HepG2 (cell line): ENCODE results near the gene RAB40C. TPM values are rescaled to one million over a fixed set of nuclear protein-coding genes. Genes with fewer than 3 reads are reported as not detected.

Experiments
- DNMT3B ChIP-seq: conservative IDR thresholded peaks from 2 replicates; pipeline ENCODE4 v1.6.1; 2016; ENCODE audit warnings: missing biosample characterization, control low read depth
- GATA4 ChIP-seq: sonication (generic); IDR thresholded peaks from 2 replicates; pipeline ENCODE4 v1.6.1; 2016; ENCODE audit warnings: antibody characterized with exemption, low read depth, borderline replicate concordance
- GATAD1 ChIP-seq: IDR thresholded peaks from 2 replicates; pipeline ENCODE4 v1.6.1; 2016; ENCODE audit warnings: missing genetic modification reagents, missing compliant biosample characterization
- GRHL1 ChIP-seq: sonication (generic); formaldehyde crosslinking; conservative IDR thresholded peaks from 2 replicates; pipeline ENCODE4 v1.8.0; 2022; ENCODE audit warnings: missing genetic modification reagents
- HES4 ChIP-seq: sonication (generic); formaldehyde crosslinking; IDR thresholded peaks from 2 replicates; pipeline ENCODE4 v1.9.0; 2021; ENCODE audit warnings: mild to moderate bottlenecking, missing genetic modification reagents, borderline replicate concordance
- MEIS1 ChIP-seq: sonication (generic); formaldehyde crosslinking; IDR thresholded peaks from 2 replicates; pipeline ENCODE4 v1.9.0; 2021; ENCODE audit warnings: mild to moderate bottlenecking, missing genetic modification reagents, moderate library complexity, borderline replicate concordance
- NBN ChIP-seq: fragments of 450-650 bp; conservative IDR thresholded peaks from 2 replicates; pipeline ENCODE4 v1.6.1; 2017
- NCOA2 ChIP-seq: sonication (generic); formaldehyde crosslinking; IDR thresholded peaks from 2 replicates; pipeline ENCODE4 v1.8.0; 2022; ENCODE audit warnings: inconsistent platforms
- NFKB2 ChIP-seq: sonication (generic); formaldehyde crosslinking; IDR thresholded peaks from 2 replicates; pipeline ENCODE4 v1.4.0; 2020; ENCODE audit warnings: missing genetic modification reagents, borderline replicate concordance
- NFRKB ChIP-seq: fragments of 450-650 bp; IDR thresholded peaks from 2 replicates; pipeline ENCODE4 v1.6.1; 2017
- NPAS2 ChIP-seq: sonication (generic); formaldehyde crosslinking; IDR thresholded peaks from 2 replicates; pipeline ENCODE4 v1.8.0; 2022; ENCODE audit warnings: mild to moderate bottlenecking, missing genetic modification reagents, borderline replicate concordance
- SALL2 ChIP-seq: sonication (generic); formaldehyde crosslinking; IDR thresholded peaks from 2 replicates; pipeline ENCODE4 v1.8.1; 2023; ENCODE audit warnings: mild to moderate bottlenecking, missing genetic modification reagents, inconsistent platforms
- SETDB1 ChIP-seq: sonication (generic); formaldehyde crosslinking; IDR thresholded peaks from 2 replicates; pipeline ENCODE4 v1.5.1; 2020; ENCODE audit warnings: missing genetic modification reagents, mild to moderate bottlenecking, borderline replicate concordance
- SIN3B ChIP-seq: fragments of 150-350 bp; IDR thresholded peaks from 2 replicates; pipeline ENCODE4 v1.6.1; 2014; ENCODE audit warnings: low read length
- TBX3 ChIP-seq: fragments of 450-650 bp; IDR thresholded peaks from 2 replicates; pipeline ENCODE4 v1.6.1; 2017; ENCODE audit warnings: antibody characterized with exemption, mild to moderate bottlenecking, inconsistent platforms, borderline replicate concordance
- TSC22D2 ChIP-seq: sonication (generic); formaldehyde crosslinking; IDR thresholded peaks from 2 replicates; pipeline ENCODE4 v1.5.1; 2020; ENCODE audit warnings: missing genetic modification reagents, mild to moderate bottlenecking, borderline replicate concordance
- ZFP62 ChIP-seq: sonication (generic); formaldehyde crosslinking; IDR thresholded peaks from 2 replicates; pipeline ENCODE4 v1.4.0; 2020; ENCODE audit warnings: missing genetic modification reagents
- ZFP90 ChIP-seq: sonication (generic); formaldehyde crosslinking; IDR thresholded peaks from 2 replicates; pipeline ENCODE4 v1.8.0; 2022; ENCODE audit warnings: missing genetic modification reagents, mild to moderate bottlenecking, inconsistent platforms, borderline replicate concordance
- ZFP91 ChIP-seq: sonication (generic); formaldehyde crosslinking; IDR thresholded peaks from 2 replicates; pipeline ENCODE4 v1.9.0; 2022; ENCODE audit warnings: missing genetic modification reagents, mild to moderate bottlenecking, borderline replicate concordance
- ZNF256 ChIP-seq: sonication (generic); formaldehyde crosslinking; conservative IDR thresholded peaks from 2 replicates; pipeline ENCODE4 v1.4.0; 2020; ENCODE audit warnings: missing genetic modification reagents
- ZNF331 ChIP-seq: sonication (generic); formaldehyde crosslinking; IDR thresholded peaks from 2 replicates; pipeline ENCODE4 v1.4.0; 2020; ENCODE audit warnings: missing genetic modification reagents
- ZNF746 ChIP-seq: sonication (generic); formaldehyde crosslinking; IDR thresholded peaks from 2 replicates; pipeline ENCODE4 v1.8.0; 2022; ENCODE audit warnings: mild to moderate bottlenecking, missing genetic modification reagents
- polyA plus RNA-seq, 8 experiments: library from polyadenylated mRNA; depleted of rRNA in 3 of 8; stranded (reverse) in 7 of 8; unstranded in 1 of 8; fragments of >200 nt; fragmentation: Illumina TruSeq in 4 of 8; extraction: Trizol in 4 of 8; gene quantifications; 2 replicates each; pipeline versions ENCODE4 v1.2.1 to v1.2.3, GENCODE V29; 2011 to 2016; ENCODE audit warnings: low read depth in 4 of 8, missing spikeins in 1 of 8, mixed read lengths in 1 of 8; ENCODE audit not compliant: insufficient read depth in 1 of 8
- total RNA-seq, 5 experiments: library from RNA; depleted of rRNA; stranded (reverse); fragments of >200 nt; fragmentation: Illumina TruSeq; extraction: Trizol; gene quantifications; 2 replicates each; pipeline ENCODE4 v1.2.3, GENCODE V29; 2016; ENCODE audit warnings: low read depth in 1 of 5
- TF ChIP-seq, protein P1 (sequence below): sonication (generic); formaldehyde crosslinking; IDR thresholded peaks from 2 replicates; pipeline ENCODE4 v1.4.0; 2020; ENCODE audit warnings: missing genetic modification reagents
- TF ChIP-seq, protein P2 (sequence below): sonication (generic); formaldehyde crosslinking; IDR thresholded peaks from 2 replicates; pipeline ENCODE4 v1.4.0; 2020; ENCODE audit warnings: missing genetic modification reagents, mild to moderate bottlenecking, borderline replicate concordance

RAB40C gene
- total and polyA plus RNA-seq, 2 of the 13 experiments (the other 11 are each of a cell fraction or from before 2014, with no cell fraction given) = 7.7 to 11.5 TPM

DNA sequence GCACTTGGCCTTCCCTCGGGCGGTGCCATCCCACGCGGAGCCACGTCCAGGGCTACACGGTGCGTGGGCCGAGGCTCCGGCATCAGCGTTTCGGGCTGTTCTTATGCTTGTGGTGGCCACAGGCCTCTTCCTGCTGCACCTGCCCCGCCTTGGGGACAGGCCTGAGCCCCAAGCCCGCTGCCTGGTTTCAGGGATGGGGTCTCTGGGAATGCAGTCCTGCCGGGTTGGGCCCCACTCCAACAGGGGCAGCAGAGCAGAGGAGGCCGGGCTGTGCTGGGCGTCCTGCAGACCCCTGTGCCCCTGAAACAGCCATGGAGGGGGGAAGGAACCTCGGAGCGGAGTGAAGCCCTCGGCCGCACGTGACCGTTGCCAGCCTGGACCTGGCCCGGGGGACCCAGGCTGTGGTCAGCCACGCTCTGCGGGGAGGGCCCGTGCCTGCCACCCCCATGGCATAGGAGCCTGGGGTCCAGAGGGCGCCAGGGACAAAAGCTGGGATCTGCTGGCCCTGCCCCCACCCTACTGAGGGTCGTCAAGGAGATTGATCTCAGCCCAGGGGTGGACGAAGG lies 40.5 kb downstream of the RAB40C start (continued):
- TF ChIP-seq TBX3 = no peak
- no peak for TF ChIP-seq GATA4
- no peak for TF ChIP-seq NFRKB
- TF ChIP-seq, protein P1, sequence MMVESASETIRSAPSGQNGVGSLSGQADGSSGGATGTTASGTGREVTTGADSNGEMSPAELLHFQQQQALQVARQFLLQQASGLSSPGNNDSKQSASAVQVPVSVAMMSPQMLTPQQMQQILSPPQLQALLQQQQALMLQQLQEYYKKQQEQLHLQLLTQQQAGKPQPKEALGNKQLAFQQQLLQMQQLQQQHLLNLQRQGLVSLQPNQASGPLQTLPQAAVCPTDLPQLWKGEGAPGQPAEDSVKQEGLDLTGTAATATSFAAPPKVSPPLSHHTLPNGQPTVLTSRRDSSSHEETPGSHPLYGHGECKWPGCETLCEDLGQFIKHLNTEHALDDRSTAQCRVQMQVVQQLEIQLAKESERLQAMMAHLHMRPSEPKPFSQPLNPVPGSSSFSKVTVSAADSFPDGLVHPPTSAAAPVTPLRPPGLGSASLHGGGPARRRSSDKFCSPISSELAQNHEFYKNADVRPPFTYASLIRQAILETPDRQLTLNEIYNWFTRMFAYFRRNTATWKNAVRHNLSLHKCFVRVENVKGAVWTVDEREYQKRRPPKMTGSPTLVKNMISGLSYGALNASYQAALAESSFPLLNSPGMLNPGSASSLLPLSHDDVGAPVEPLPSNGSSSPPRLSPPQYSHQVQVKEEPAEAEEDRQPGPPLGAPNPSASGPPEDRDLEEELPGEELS = 0 out of 2 replicates have a peak, but pooled peaks have one; percentile 25
- peak; percentile 75; the same call in 1 of the 2 replicates for TF ChIP-seq NFKB2 (CRISPR knock-in tag)
- no peak for TF ChIP-seq ZNF746 (CRISPR knock-in tag)
- no peak for TF ChIP-seq DNMT3B (CRISPR knock-in tag)
- no peak for TF ChIP-seq MEIS1 (CRISPR knock-in tag)
- no peak for TF ChIP-seq ZFP62 (CRISPR knock-in tag)
- TF ChIP-seq NBN = no peak
- TF ChIP-seq GATAD1 = no peak
- TF ChIP-seq, protein P2, sequence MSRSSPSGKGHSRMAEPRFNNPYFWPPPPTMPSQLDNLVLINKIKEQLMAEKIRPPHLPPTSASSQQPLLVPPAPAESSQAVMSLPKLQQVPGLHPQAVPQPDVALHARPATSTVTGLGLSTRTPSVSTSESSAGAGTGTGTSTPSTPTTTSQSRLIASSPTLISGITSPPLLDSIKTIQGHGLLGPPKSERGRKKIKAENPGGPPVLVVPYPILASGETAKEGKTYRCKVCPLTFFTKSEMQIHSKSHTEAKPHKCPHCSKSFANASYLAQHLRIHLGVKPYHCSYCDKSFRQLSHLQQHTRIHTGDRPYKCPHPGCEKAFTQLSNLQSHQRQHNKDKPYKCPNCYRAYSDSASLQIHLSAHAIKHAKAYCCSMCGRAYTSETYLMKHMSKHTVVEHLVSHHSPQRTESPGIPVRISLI (CRISPR knock-in tag) = peak; percentile 36; the same call in 1 of the 2 replicates
- no peak; the same call in 1 of the 2 replicates for TF ChIP-seq HES4
- peak; percentile 87 for TF ChIP-seq ZFP90 (CRISPR knock-in tag)
- TF ChIP-seq ZNF331 (CRISPR knock-in tag) = no peak
- TF ChIP-seq ZNF256 = 0 out of 2 replicates have a peak, but pooled peaks have one; percentile 69
- TF ChIP-seq SALL2 (CRISPR knock-in tag) = no peak; the same call in 1 of the 2 replicates
- TF ChIP-seq NPAS2 (CRISPR knock-in tag) = no peak
- no peak for TF ChIP-seq SETDB1 (CRISPR knock-in tag)
- no peak for TF ChIP-seq TSC22D2 (CRISPR knock-in tag)
- no peak for TF ChIP-seq NCOA2
- no peak for TF ChIP-seq SIN3B
- TF ChIP-seq ZFP91 (CRISPR knock-in tag) = peak; percentile 70; the same call in 1 of the 2 replicates
- TF ChIP-seq GRHL1 (CRISPR knock-in tag) = no peak
